Lower leg skin (tissue), 4 donors: ENCODE measurements around the gene SLC13A2. TPM values are rescaled to one million over a fixed set of nuclear protein-coding genes. Genes with fewer than 3 reads are reported as not detected.

Source experiments
- DNase-seq, 2 donors: peaks; one replicate each; pipeline ENCODE4 v3.0.0-alpha.2; 2019; ENCODE audit warnings: low spot score in 2 of 2
- H3K4me3 ChIP-seq: fragments of 200-600 bp; sonication (generic); 2 replicates; pipeline ENCODE4 v1.5.1; 2017; ENCODE audit warnings: mild to moderate bottlenecking, low read depth; ENCODE audit not compliant: poor library complexity, severe bottlenecking
- POLR2A ChIP-seq, 2 donors: fragments of 450-650 bp; IDR thresholded peaks; one replicate each; pipeline ENCODE4 v1.6.1; 2016 to 2017; ENCODE audit warnings: antibody characterized with exemption in 2 of 2, mild to moderate bottlenecking in 1 of 2, moderate library complexity in 1 of 2
- WGBS, 2 donors: methylation state at CpG; one replicate each; pipeline ENCODE4 v1.1.5; 2018; 5-methylcytosine and 5-hydroxymethylcytosine counted together
- intact Hi-C: fragments of 100-400 bp; cut with DNase I; formaldehyde crosslinking; loops from one replicate; pipeline ENCODE4 v1.15.0; 2023; ENCODE audit warnings: low total_unique reads
- total RNA-seq, 4 donors: library from RNA; depleted of rRNA; stranded (reverse); fragments of >200 nt; gene quantifications; one replicate each; pipeline ENCODE4 v1.1.0, GENCODE V29; 2016
- TF ChIP-seq, protein P1 (sequence below), 3 donors: fragments of 450-650 bp; IDR thresholded peaks; one replicate each; pipeline ENCODE4 v1.5.1; 2016; ENCODE audit warnings: antibody characterized with exemption in 3 of 3, mild to moderate bottlenecking in 3 of 3, moderate library complexity in 2 of 3

SLC13A2 gene
- total RNA-seq, 4 donors from 2014 or later = 1.2 to 13.2 (median 9.8) TPM

DNA sequence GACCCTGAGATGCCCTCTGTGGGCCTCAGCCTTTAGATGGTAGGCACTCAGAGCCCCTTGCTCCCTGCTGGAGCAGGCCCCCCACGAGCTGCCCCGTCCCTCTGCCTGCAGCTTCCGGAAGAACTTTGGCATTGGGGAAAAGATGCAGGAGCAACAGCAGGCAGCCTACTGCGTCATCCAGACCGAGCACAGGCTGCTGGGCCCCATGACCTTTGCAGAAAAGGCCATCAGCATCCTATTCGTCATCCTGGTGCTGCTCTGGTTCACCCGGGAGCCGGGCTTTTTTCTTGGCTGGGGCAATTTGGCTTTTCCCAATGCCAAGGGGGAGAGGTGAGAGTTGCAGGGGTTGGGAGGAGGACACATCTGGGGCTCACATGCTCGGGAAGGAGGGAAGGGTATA, 20.0 kb downstream of the SLC13A2 start:
- no peak for DNase-seq
- 55 to 59% methylated on average over 9 of the region's 9 CpGs for WGBS, 2 donors
- intact Hi-C loops = no loop called here
- H3K4me3 ChIP-seq = no peak overlapping the region
- no peak for TF ChIP-seq POLR2A (IDR thresholded peaks at IDR 0.05)
- TF ChIP-seq, protein P1, sequence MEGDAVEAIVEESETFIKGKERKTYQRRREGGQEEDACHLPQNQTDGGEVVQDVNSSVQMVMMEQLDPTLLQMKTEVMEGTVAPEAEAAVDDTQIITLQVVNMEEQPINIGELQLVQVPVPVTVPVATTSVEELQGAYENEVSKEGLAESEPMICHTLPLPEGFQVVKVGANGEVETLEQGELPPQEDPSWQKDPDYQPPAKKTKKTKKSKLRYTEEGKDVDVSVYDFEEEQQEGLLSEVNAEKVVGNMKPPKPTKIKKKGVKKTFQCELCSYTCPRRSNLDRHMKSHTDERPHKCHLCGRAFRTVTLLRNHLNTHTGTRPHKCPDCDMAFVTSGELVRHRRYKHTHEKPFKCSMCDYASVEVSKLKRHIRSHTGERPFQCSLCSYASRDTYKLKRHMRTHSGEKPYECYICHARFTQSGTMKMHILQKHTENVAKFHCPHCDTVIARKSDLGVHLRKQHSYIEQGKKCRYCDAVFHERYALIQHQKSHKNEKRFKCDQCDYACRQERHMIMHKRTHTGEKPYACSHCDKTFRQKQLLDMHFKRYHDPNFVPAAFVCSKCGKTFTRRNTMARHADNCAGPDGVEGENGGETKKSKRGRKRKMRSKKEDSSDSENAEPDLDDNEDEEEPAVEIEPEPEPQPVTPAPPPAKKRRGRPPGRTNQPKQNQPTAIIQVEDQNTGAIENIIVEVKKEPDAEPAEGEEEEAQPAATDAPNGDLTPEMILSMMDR (IDR thresholded peaks at IDR 0.05) = no peak

DNA sequence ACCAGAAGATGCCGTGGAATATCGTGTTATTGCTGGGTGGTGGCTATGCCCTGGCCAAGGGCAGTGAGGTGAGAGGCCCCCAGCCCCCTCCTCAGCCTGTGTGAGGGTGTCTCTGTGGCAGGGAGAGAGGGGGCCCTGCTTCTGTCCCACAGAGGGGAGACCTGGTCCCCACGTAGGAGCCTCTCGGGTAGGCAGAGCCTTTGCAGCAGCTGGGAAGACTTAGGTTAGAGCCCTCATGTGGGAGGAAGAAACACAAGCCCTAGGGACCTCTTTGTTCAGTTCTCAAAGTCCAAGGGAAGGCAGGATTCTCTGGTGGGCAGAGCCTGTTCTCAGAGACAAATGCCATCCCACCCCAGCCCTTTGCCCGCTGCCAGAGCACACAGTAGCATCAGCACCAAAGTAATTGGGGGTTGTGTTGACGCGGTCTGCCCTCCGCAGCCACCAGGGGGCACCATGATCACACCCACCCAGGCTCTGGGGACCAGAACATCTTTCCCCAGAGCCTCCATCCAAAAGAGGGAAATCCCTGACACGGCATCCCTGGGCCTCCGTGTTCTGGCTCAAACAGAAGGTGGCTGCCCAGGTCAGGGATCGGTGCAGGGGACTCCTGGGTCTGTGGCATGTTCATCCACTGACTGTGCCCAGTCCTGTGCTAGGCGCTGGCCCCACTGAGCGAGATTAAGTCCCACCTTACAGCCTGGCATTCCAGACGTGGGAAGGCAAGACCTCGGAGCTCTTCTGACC, 21.2 kb downstream of the SLC13A2 start:
- TF ChIP-seq POLR2A (IDR thresholded peaks at IDR 0.05) = no peak
- TF ChIP-seq, protein P1 (IDR thresholded peaks at IDR 0.05) = no peak
- intact Hi-C loops = loop anchor here (2.0 kb wide), 1 partner anchor 44 kb away; no protein-coding TSS in a partner anchor
- H3K4me3 ChIP-seq = no peak overlapping the region
- DNase-seq = peak; percentile 63 to 94
- 31 to 35% methylated on average over 15 of the region's 15 CpGs for WGBS, 2 donors

DNA sequence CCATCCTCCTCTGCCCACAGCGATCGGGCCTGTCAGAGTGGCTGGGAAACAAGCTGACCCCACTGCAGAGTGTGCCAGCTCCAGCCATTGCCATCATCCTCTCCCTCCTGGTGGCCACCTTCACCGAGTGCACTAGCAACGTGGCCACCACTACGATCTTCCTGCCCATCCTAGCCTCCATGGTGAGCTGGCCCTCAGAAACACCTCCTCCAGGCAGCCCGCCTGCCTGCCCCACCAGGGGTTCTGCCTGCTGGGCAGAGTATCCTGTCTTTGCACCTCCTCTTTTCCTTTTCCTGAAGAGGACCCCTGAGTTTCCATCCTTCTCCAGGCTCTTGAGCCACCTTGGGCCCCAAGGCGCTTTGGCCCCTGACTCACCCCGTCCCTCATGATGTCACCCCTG, 22.2 kb downstream of the SLC13A2 start:
- TF ChIP-seq POLR2A (IDR thresholded peaks at IDR 0.05) = no peak
- TF ChIP-seq, protein P1 (IDR thresholded peaks at IDR 0.05) = no peak
- intact Hi-C loops = loop anchor here (2.0 kb wide), 1 partner anchor 43 kb away; no protein-coding TSS in a partner anchor
- H3K4me3 ChIP-seq = no peak overlapping the region
- 86 to 90% methylated on average over 8 of the region's 8 CpGs for WGBS, 2 donors
- DNase-seq = no peak

DNA sequence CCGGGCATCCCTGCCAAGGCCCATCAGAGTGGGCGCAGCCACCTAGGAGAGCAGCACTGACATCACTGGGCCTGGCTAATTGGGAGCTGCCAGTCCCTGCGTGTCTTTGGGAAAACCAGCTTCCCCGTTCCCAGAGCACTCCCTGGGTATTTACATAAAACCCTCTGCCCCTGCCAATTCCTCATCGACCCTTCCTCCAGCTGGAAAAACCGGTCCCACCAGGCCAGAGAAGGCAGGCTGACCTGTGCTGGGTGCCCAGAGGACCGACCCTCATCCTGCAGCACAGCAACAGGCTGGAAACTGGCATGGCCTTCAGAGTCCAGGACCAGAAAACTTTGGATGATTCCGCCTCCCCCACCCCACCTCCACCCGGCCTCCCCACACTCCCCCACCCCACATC, 24.5 kb downstream of the SLC13A2 start:
- intact Hi-C loops = no loop called here
- TF ChIP-seq, protein P1 (IDR thresholded peaks at IDR 0.05) = no peak
- TF ChIP-seq POLR2A (IDR thresholded peaks at IDR 0.05) = no peak
- no peak for DNase-seq
- no peak overlapping the region for H3K4me3 ChIP-seq
- WGBS, 2 donors = 31 to 35% methylated on average over 9 of the region's 9 CpGs

DNA sequence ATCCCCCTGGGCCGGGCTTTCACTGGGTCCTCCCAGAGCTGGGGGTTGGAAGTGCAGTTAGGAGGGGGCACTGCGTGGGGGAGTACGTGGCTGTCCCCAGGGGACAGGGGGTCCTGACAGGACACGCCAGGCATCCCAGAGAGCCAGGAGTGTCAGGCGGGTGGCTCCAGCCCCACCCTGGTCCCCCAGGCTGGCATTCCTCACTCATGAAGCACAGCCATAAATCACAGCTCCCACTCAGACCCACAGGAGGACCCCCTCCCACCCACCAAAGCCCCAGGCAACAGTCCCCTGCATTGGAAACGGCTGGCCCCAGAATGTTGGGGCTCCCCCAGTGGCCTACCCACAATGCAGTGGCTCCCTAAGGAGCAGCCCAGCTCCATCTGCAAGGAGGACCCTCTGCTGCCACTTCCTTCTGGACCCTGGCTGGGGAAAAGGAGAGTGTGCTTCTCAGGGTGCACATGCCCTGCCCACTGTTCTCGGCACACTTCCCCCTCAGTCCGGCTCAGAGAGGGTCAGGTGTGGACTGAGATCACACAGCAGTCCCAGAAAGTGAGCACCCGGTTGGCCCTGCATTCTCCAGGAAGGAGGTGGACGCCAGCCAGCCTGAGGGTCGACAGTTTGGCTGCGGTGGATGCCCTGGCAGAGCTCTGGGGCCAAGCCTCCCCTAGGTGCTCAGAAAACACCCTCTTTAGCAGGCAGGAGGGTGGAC, 25.4 kb downstream of the SLC13A2 start:
- intact Hi-C loops = no loop called here
- H3K4me3 ChIP-seq = no peak overlapping the region
- 51 to 61% methylated on average over 5 to 11 of the region's 12 CpGs for WGBS, 2 donors
- DNase-seq = peak in 1 of 2 donors; percentile 77
- no peak for TF ChIP-seq POLR2A (IDR thresholded peaks at IDR 0.05)
- TF ChIP-seq, protein P1 (IDR thresholded peaks at IDR 0.05) = no peak
